Liver (tissue), 9 donors: ENCODE results near the gene PAQR7. TPM values are rescaled to one million over a fixed set of nuclear protein-coding genes. Genes with fewer than 3 reads are reported as not detected.

Experiments
- DNase-seq: peaks from one replicate; pipeline ENCODE4 v3.0.0-alpha.2; 2017; ENCODE audit warnings: low spot score
- H3K27ac ChIP-seq, 2 donors: one replicate each; pipeline ENCODE4 v1.7.0; 2013; ENCODE audit warnings: inconsistent platforms in 2 of 2, low read length in 2 of 2, control low read depth in 1 of 2, low read depth in 1 of 2, mild to moderate bottlenecking in 1 of 2
- H3K27me3 ChIP-seq, 4 donors: one replicate each; pipeline versions ENCODE4 v1.6.1 to v1.7.0; 2013; ENCODE audit warnings: low read length in 3 of 4, inconsistent platforms in 1 of 4, mild to moderate bottlenecking in 1 of 4, moderate library complexity in 1 of 4; ENCODE audit not compliant: control insufficient read depth in 4 of 4, insufficient read depth in 4 of 4
- H3K36me3 ChIP-seq, 4 donors: one replicate each; pipeline versions ENCODE4 v1.6.1 to v1.7.0; 2013; ENCODE audit warnings: low read length in 3 of 4, mild to moderate bottlenecking in 3 of 4, low read depth in 1 of 4, moderate library complexity in 1 of 4; ENCODE audit not compliant: control insufficient read depth in 4 of 4, insufficient read depth in 3 of 4
- H3K4me1 ChIP-seq, 4 donors: one replicate each; pipeline versions ENCODE4 v1.6.1 to v1.7.0; 2013; ENCODE audit warnings: low read length in 3 of 4, mild to moderate bottlenecking in 3 of 4, moderate library complexity in 1 of 4; ENCODE audit not compliant: control insufficient read depth in 4 of 4, insufficient read depth in 4 of 4
- H3K4me3 ChIP-seq, 3 donors: one replicate each; pipeline versions ENCODE4 v1.6.1 to v1.7.0; 2013; ENCODE audit warnings: low read length in 3 of 3, control low read depth in 1 of 3, low read depth in 1 of 3, mild to moderate bottlenecking in 1 of 3
- H3K9ac ChIP-seq, 2 donors: one replicate each; pipeline ENCODE4 v1.7.0; 2013; ENCODE audit warnings: low read length in 2 of 2, mild to moderate bottlenecking in 2 of 2, moderate library complexity in 2 of 2, control low read depth in 1 of 2, low read depth in 1 of 2
- H3K9me3 ChIP-seq, 4 donors: one replicate each; pipeline versions ENCODE4 v1.6.1 to v1.7.0; 2013; ENCODE audit warnings: low read length in 3 of 4; ENCODE audit not compliant: control insufficient read depth in 4 of 4
- EGR1 ChIP-seq, 2 donors: IDR thresholded peaks; 2 replicates each; pipeline ENCODE4 v1.6.1; 2016 to 2018; ENCODE audit warnings: antibody characterized with exemption in 2 of 2, low read depth in 2 of 2
- FOXA2 ChIP-seq: IDR thresholded peaks from 2 replicates; pipeline ENCODE4 v1.6.1; 2016; ENCODE audit warnings: antibody characterized with exemption
- GABPA ChIP-seq, 2 donors: IDR thresholded peaks in 1 of 2; conservative IDR thresholded peaks in 1 of 2; 2 replicates each; pipeline ENCODE4 v1.6.1; 2016; ENCODE audit warnings: antibody characterized with exemption in 2 of 2, mild to moderate bottlenecking in 1 of 2, moderate library complexity in 1 of 2
- HNF4A ChIP-seq, 2 donors: conservative IDR thresholded peaks; 2 replicates each; pipeline ENCODE4 v1.6.1; 2016; ENCODE audit warnings: antibody characterized with exemption in 2 of 2, mild to moderate bottlenecking in 2 of 2
- HNF4G ChIP-seq: IDR thresholded peaks from 2 replicates; pipeline ENCODE4 v1.6.1; 2016; ENCODE audit warnings: antibody characterized with exemption
- JUND ChIP-seq, 2 donors: IDR thresholded peaks; 2 replicates each; pipeline ENCODE4 v1.6.1; 2016; ENCODE audit warnings: antibody characterized with exemption in 2 of 2
- RAD21 ChIP-seq, 2 donors: IDR thresholded peaks; 2 replicates each; pipeline ENCODE4 v1.6.1; 2016; ENCODE audit warnings: antibody characterized with exemption in 2 of 2, mild to moderate bottlenecking in 2 of 2
- RXRA ChIP-seq, 2 donors: IDR thresholded peaks; 2 replicates each; pipeline ENCODE4 v1.6.1; 2017 to 2018; ENCODE audit warnings: antibody characterized with exemption in 2 of 2, mild to moderate bottlenecking in 1 of 2
- SP1 ChIP-seq: IDR thresholded peaks from 2 replicates; pipeline ENCODE4 v1.6.1; 2018; ENCODE audit warnings: antibody characterized with exemption, mild to moderate bottlenecking
- TAF1 ChIP-seq: conservative IDR thresholded peaks from 2 replicates; pipeline ENCODE4 v1.6.1; 2016; ENCODE audit warnings: antibody characterized with exemption, mild to moderate bottlenecking
- YY1 ChIP-seq: IDR thresholded peaks from 2 replicates; pipeline ENCODE4 v1.6.1; 2016; ENCODE audit warnings: antibody characterized with exemption, mild to moderate bottlenecking
- WGBS: extraction: QIAGEN DNeasy Blood & Tissue Kit; methylation state at CpG from one replicate; pipeline ENCODE4 v1.1.7; 2013; 5-methylcytosine and 5-hydroxymethylcytosine counted together
- polyA plus RNA-seq, 2 donors: library from polyadenylated mRNA; stranded (reverse) in 1 of 2; unstranded in 1 of 2; fragments of 200-250 nt in 1 of 2; fragments of >200 nt in 1 of 2; fragmentation: Nextera tagmentation in 1 of 2; extraction: Ambion mirVana in 1 of 2; gene quantifications; one replicate each; pipeline versions ENCODE4 v1.2.1 to v1.2.3, GENCODE V29; 2013 to 2015
- total RNA-seq, 2 donors: library from RNA; depleted of rRNA; stranded (reverse); fragments of >200 nt; gene quantifications; one replicate each; pipeline ENCODE4 v1.2.3, GENCODE V29; 2014
- TF ChIP-seq, protein P1 (sequence below): fragments of 150-350 bp; IDR thresholded peaks from 2 replicates; pipeline ENCODE4 v1.5.1; 2017; ENCODE audit warnings: improper control_type of control experiment, low read depth, low read length; ENCODE audit not compliant: missing input control
- TF ChIP-seq, protein P2 (sequence below): IDR thresholded peaks from 2 replicates; pipeline ENCODE4 v1.6.1; 2016; ENCODE audit warnings: antibody characterized with exemption, mild to moderate bottlenecking
- TF ChIP-seq, protein P3 (sequence below): IDR thresholded peaks from 2 replicates; pipeline ENCODE4 v1.6.1; 2016; ENCODE audit warnings: antibody characterized with exemption
- donor health status: healthy.
- donor health status: healthy.
- donor health status: healthy.
- donor health status: healthy.
- donor health status: healthy.

The PAQR7 gene
- total and polyA plus RNA-seq, 4 donors = 1.5 to 9.0 (median 1.8) TPM

DNA sequence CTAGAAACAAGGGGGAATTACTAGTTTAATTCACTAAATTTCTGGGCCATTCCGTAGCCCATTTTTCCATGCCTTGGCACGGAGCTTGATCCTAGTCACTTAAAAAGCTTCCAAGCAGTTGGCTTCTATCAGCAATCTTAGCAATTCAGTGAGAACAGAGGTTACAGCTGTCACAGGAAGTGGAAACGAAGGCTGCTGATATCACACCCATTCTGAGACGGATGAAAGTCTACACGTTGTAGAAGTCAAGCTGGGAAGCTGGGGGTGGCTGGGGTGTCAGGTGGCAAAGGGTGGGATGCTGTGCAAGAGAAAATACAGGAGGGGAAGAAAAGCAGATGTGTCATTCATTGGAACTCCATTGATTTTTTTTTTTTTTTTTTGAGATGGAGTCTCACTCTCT lies 42.5 kb upstream of the PAQR7 start:
- TF ChIP-seq EGR1 (IDR thresholded peaks at IDR 0.05; ENCODE audit: low read depth in 2 of 2) = no peak
- no peak for TF ChIP-seq HNF4A (conservative IDR thresholded peaks at IDR 0.05)
- TF ChIP-seq, protein P1, sequence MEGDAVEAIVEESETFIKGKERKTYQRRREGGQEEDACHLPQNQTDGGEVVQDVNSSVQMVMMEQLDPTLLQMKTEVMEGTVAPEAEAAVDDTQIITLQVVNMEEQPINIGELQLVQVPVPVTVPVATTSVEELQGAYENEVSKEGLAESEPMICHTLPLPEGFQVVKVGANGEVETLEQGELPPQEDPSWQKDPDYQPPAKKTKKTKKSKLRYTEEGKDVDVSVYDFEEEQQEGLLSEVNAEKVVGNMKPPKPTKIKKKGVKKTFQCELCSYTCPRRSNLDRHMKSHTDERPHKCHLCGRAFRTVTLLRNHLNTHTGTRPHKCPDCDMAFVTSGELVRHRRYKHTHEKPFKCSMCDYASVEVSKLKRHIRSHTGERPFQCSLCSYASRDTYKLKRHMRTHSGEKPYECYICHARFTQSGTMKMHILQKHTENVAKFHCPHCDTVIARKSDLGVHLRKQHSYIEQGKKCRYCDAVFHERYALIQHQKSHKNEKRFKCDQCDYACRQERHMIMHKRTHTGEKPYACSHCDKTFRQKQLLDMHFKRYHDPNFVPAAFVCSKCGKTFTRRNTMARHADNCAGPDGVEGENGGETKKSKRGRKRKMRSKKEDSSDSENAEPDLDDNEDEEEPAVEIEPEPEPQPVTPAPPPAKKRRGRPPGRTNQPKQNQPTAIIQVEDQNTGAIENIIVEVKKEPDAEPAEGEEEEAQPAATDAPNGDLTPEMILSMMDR = no peak
- TF ChIP-seq, protein P2, sequence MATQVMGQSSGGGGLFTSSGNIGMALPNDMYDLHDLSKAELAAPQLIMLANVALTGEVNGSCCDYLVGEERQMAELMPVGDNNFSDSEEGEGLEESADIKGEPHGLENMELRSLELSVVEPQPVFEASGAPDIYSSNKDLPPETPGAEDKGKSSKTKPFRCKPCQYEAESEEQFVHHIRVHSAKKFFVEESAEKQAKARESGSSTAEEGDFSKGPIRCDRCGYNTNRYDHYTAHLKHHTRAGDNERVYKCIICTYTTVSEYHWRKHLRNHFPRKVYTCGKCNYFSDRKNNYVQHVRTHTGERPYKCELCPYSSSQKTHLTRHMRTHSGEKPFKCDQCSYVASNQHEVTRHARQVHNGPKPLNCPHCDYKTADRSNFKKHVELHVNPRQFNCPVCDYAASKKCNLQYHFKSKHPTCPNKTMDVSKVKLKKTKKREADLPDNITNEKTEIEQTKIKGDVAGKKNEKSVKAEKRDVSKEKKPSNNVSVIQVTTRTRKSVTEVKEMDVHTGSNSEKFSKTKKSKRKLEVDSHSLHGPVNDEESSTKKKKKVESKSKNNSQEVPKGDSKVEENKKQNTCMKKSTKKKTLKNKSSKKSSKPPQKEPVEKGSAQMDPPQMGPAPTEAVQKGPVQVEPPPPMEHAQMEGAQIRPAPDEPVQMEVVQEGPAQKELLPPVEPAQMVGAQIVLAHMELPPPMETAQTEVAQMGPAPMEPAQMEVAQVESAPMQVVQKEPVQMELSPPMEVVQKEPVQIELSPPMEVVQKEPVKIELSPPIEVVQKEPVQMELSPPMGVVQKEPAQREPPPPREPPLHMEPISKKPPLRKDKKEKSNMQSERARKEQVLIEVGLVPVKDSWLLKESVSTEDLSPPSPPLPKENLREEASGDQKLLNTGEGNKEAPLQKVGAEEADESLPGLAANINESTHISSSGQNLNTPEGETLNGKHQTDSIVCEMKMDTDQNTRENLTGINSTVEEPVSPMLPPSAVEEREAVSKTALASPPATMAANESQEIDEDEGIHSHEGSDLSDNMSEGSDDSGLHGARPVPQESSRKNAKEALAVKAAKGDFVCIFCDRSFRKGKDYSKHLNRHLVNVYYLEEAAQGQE = no peak
- TF ChIP-seq YY1 = no peak
- no peak for TF ChIP-seq RXRA (IDR thresholded peaks at IDR 0.05)
- no peak for TF ChIP-seq JUND (IDR thresholded peaks at IDR 0.05)
- Histone ChIP-seq H3K4me3 (no peak overlapping the region), H3K27ac (no peak overlapping the region), H3K27me3 (no peaks in the 10 kb centered on the region), H3K4me1 (peaks cover 2 to 8% (median 5%) of the 10 kb centered on the region in 4 donors), H3K9ac (no peak overlapping the region), H3K9me3 (no peaks in the 10 kb centered on the region), H3K36me3 (no peaks in the 10 kb centered on the region)
- WGBS = 45% methylated on average over 5 of the region's 5 CpGs
- DNase-seq = no peak

DNA sequence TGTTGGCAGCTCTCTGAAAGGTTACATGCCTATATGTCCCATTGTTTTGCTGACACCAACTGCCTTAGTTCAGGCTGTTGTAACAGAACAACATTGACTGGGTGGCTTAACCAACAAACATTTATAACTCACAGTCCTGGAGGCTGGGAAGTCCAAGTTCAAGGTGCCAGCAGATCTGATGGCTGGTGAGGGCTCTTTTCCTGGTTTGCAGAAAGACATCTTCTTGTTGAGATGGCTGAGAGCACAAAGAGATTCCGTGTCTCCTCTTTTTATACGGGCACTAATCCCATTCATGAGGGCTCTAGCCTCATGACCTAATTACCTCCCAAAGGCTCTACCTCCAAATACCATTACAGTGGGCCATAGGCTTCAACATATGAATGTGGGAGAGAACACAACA lies 41.0 kb upstream of the PAQR7 start:
- DNase-seq = no peak
- Histone ChIP-seq H3K9ac (no peak overlapping the region), H3K4me1 (no peaks in the 10 kb centered on the region), H3K27me3 (no peaks in the 10 kb centered on the region), H3K4me3 (no peak overlapping the region), H3K27ac (no peak overlapping the region), H3K9me3 (no peaks in the 10 kb centered on the region), H3K36me3 (no peaks in the 10 kb centered on the region)
- WGBS = 98% methylated on average over 2 of the region's 2 CpGs
- TF ChIP-seq HNF4G = no peak
- no peak for TF ChIP-seq YY1
- TF ChIP-seq SP1 = no peak
- no peak for TF ChIP-seq TAF1
- TF ChIP-seq JUND (IDR thresholded peaks at IDR 0.05) = no peak
- TF ChIP-seq, protein P1 = no peak
- no peak for TF ChIP-seq RXRA (IDR thresholded peaks at IDR 0.05)
- TF ChIP-seq FOXA2 = no peak
- TF ChIP-seq, protein P2 = no peak
- TF ChIP-seq, protein P3, sequence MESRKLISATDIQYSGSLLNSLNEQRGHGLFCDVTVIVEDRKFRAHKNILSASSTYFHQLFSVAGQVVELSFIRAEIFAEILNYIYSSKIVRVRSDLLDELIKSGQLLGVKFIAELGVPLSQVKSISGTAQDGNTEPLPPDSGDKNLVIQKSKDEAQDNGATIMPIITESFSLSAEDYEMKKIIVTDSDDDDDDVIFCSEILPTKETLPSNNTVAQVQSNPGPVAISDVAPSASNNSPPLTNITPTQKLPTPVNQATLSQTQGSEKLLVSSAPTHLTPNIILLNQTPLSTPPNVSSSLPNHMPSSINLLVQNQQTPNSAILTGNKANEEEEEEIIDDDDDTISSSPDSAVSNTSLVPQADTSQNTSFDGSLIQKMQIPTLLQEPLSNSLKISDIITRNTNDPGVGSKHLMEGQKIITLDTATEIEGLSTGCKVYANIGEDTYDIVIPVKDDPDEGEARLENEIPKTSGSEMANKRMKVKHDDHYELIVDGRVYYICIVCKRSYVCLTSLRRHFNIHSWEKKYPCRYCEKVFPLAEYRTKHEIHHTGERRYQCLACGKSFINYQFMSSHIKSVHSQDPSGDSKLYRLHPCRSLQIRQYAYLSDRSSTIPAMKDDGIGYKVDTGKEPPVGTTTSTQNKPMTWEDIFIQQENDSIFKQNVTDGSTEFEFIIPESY = no peak
- no peak for TF ChIP-seq GABPA (IDR thresholded peaks at IDR 0.05 in 1 of 2, conservative IDR thresholded peaks at IDR 0.05 in 1 of 2)
- no peak for TF ChIP-seq RAD21 (IDR thresholded peaks at IDR 0.05)
- no peak for TF ChIP-seq EGR1 (IDR thresholded peaks at IDR 0.05; ENCODE audit: low read depth in 2 of 2)
